ENCODE results near the gene BEND3.
"Not testable (repeated sequence)": the region's sequence is repeated elsewhere in the genome, so short reads cannot be mapped to it uniquely, and the experiment has no call there.

Gene BEND3

GRCh38 chr6:107121964-107122495, 6.7 kb upstream of the BEND3 start:
- no peak for FAIRE-seq
- DNase-seq (ENCODE audit: insufficient read length, low spot score) = no peak

- FAIRE-seq (no peak), DNase-seq (ENCODE audit: insufficient read length, low spot score) (no peak)
These were observed 6.0 kb upstream of the BEND3 start for GRCh38 chr6:107121266-107121665.

- no peak for DNase-seq (ENCODE audit: insufficient read length, low spot score)
- no peak for FAIRE-seq
These were observed 5.1 kb upstream of the BEND3 start for GRCh38 chr6:107120404-107120803.

GRCh38 chr6:107118976-107119375, 3.7 kb upstream of the BEND3 start:
- no peak for DNase-seq (ENCODE audit: insufficient read length, low spot score)
- FAIRE-seq = no peak

GRCh38 chr6:107118540-107118939, 3.2 kb upstream of the BEND3 start:
- not testable (repeated sequence) for FAIRE-seq; DNase-seq (ENCODE audit: insufficient read length, low spot score)

- no peak for DNase-seq (ENCODE audit: insufficient read length, low spot score)
- no peak for FAIRE-seq
These were observed 1.6 kb upstream of the BEND3 start for GRCh38 chr6:107116931-107117330.

GRCh38 chr6:107116328-107116892, 1.1 kb upstream of the BEND3 start:
- DNase-seq (ENCODE audit: insufficient read length, low spot score) (no peak), FAIRE-seq (no peak)

GRCh38 chr6:107115695-107116327, 496 bp upstream of the BEND3 start:
- DNase-seq (ENCODE audit: insufficient read length, low spot score) (peak; percentile 59), FAIRE-seq (no peak)

GRCh38 chr6:107114213-107114925, 946 bp downstream of the BEND3 start:
- DNase-seq (ENCODE audit: insufficient read length, low spot score) (peak; percentile 76), FAIRE-seq (peak; percentile 13)

- FAIRE-seq (no peak), DNase-seq (ENCODE audit: insufficient read length, low spot score) (no peak)
These were observed 5.1 kb downstream of the BEND3 start for GRCh38 chr6:107110200-107110599.

GRCh38 chr6:107108201-107108890, 7.0 kb downstream of the BEND3 start:
- FAIRE-seq = no peak
- no peak for DNase-seq (ENCODE audit: insufficient read length, low spot score)

- no peak for DNase-seq (ENCODE audit: insufficient read length, low spot score)
- no peak for FAIRE-seq
These were observed 7.5 kb downstream of the BEND3 start for GRCh38 chr6:107107791-107108190.

GRCh38 chr6:107106165-107106564, 9.2 kb downstream of the BEND3 start:
- DNase-seq (ENCODE audit: insufficient read length, low spot score) (no peak), FAIRE-seq (no peak)

GRCh38 chr6:107105511-107106116, 9.7 kb downstream of the BEND3 start:
- FAIRE-seq (no peak), DNase-seq (ENCODE audit: insufficient read length, low spot score) (no peak)

- no peak for FAIRE-seq
- DNase-seq (ENCODE audit: insufficient read length, low spot score) = no peak
These were observed 12.2 kb downstream of the BEND3 start for GRCh38 chr6:107103082-107103481.

GRCh38 chr6:107102414-107102805, 12.9 kb downstream of the BEND3 start:
- no peak for DNase-seq (ENCODE audit: insufficient read length, low spot score)
- FAIRE-seq = no peak

- no peak for FAIRE-seq
- no peak for DNase-seq (ENCODE audit: insufficient read length, low spot score)
These were observed 13.5 kb downstream of the BEND3 start for GRCh38 chr6:107101686-107102413.

- FAIRE-seq (no peak), DNase-seq (ENCODE audit: insufficient read length, low spot score) (no peak)
These were observed 14.1 kb downstream of the BEND3 start for GRCh38 chr6:107101211-107101610.

- FAIRE-seq = no peak
- no peak for DNase-seq (ENCODE audit: insufficient read length, low spot score)
These were observed 16.6 kb downstream of the BEND3 start for GRCh38 chr6:107098436-107099307.

All from HTR-8/SVneo (cell line).